Epithelial cell of esophagus (primary cell): Measurements from ENCODE around the gene DUOXA1.

Experiments
- DNase-seq: peaks from one replicate; pipeline ENCODE4 v3.0.0; 2010; ENCODE audit warnings: low read depth
- H3K4me3 ChIP-seq: 2 replicates; pipeline ENCODE4 v1.5.1; 2011; ENCODE audit warnings: mild to moderate bottlenecking, low read length, control low read depth
- TF ChIP-seq, protein P1 (sequence below): IDR thresholded peaks from 2 replicates; pipeline ENCODE4 v1.5.1; 2011; ENCODE audit warnings: low read depth, mild to moderate bottlenecking, low read length, control low read depth, inconsistent platforms; ENCODE audit not compliant: insufficient read depth; ENCODE audit errors: missing control alignments

DUOXA1 gene

GRCh38 chr15:45146405-45146804 lies 16.7 kb upstream of the DUOXA1 start:
- peak; percentile 79 for DNase-seq
- TF ChIP-seq, protein P1, sequence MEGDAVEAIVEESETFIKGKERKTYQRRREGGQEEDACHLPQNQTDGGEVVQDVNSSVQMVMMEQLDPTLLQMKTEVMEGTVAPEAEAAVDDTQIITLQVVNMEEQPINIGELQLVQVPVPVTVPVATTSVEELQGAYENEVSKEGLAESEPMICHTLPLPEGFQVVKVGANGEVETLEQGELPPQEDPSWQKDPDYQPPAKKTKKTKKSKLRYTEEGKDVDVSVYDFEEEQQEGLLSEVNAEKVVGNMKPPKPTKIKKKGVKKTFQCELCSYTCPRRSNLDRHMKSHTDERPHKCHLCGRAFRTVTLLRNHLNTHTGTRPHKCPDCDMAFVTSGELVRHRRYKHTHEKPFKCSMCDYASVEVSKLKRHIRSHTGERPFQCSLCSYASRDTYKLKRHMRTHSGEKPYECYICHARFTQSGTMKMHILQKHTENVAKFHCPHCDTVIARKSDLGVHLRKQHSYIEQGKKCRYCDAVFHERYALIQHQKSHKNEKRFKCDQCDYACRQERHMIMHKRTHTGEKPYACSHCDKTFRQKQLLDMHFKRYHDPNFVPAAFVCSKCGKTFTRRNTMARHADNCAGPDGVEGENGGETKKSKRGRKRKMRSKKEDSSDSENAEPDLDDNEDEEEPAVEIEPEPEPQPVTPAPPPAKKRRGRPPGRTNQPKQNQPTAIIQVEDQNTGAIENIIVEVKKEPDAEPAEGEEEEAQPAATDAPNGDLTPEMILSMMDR = no peak
- no peak overlapping the region for H3K4me3 ChIP-seq

DNA sequence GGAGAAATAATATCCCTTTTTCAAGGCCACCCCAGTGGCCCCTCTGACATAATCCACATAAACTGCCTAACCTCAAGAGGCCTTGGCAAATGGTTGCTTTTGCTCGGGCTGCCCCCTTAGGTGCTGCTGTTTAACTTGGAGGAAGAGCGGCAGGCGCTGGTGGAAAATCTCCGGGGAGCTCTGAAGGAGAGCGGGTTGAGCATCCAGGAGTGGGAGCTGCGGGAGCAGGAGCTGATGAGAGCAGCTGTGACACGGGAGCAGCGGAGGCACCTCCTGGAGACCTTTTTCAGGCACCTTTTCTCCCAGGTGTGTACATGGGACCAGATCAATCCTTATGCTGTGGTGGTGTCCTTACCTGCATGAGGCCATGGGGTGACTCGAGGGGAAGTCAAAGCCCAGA lies 15.1 kb upstream of the DUOXA1 start:
- DNase-seq = no peak
- TF ChIP-seq, protein P1 = no peak
- H3K4me3 ChIP-seq = no peak overlapping the region

- no peak for DNase-seq
- TF ChIP-seq, protein P1 = no peak
- no peak overlapping the region for H3K4me3 ChIP-seq
Measured at GRCh38 chr15:45143946-45144345, 14.3 kb upstream of the DUOXA1 start.

- TF ChIP-seq, protein P1 = no peak
- DNase-seq = no peak
- H3K4me3 ChIP-seq = no peak overlapping the region
Measured at GRCh38 chr15:45143056-45143455, 13.4 kb upstream of the DUOXA1 start.

GRCh38 chr15:45141386-45141785 lies 11.7 kb upstream of the DUOXA1 start:
- no peak for DNase-seq
- no peak overlapping the region for H3K4me3 ChIP-seq
- TF ChIP-seq, protein P1 = no peak

DNA sequence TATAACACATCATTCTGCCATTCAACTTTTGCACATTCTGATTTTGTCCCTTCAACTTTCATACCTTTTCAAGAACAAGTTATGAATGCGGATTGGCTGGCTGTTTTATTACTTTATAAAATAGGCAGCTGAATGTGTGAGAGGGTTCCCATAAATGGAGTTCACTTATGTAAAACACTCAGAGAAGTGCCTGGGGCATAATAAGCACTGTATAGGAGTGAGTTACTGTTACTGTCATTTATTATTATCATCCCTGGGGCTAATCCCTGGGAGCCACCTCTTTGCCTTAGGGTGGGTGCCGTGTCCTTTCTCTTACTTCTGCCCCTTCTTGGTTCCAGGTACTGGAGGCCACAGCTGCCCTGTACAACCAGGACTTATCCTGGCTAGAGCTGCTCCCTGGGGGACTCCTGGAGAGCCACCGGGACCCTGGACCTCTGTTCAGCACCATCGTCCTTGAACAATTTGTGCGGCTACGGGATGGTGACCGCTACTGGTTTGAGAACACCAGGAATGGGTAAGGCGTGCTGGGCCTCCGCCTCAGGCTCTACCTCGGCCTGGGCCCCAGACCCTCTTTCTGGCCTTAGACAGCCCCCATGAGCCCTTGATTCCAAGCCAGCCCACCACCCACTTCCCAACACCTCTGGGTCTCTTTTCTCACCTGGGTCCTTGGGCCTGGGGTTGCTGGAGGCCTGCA lies 11.0 kb upstream of the DUOXA1 start:
- no peak for DNase-seq
- no peak overlapping the region for H3K4me3 ChIP-seq
- TF ChIP-seq, protein P1 = no peak

DNA sequence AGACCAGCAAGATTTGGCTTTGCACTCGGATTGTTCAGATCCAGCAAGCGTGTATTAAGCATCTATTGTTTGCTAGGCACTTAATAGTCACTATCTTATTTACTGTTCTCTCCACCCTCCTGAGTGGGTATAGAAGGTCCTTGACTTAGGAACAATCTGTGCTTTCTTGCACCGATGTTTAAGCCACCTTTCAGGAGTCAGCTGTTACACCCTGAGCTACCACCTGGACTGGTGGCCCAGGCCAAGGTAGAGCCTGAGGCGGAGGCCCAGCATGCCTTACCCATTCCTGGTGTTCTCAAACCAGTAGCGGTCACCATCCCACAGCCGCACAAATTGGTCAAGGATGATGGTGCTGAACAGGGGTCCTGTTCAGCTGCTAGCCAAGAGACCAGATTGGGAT lies 10.1 kb upstream of the DUOXA1 start:
- TF ChIP-seq, protein P1 = no peak
- H3K4me3 ChIP-seq = no peak overlapping the region
- no peak for DNase-seq
